ENCODE results near the gene KRT85. TPM values are rescaled to one million over a fixed set of nuclear protein-coding genes. Genes with fewer than 3 reads are reported as not detected.

The KRT85 gene
- total and polyA plus RNA-seq, 2 of the 13 experiments (the other 11 are each of a cell fraction or from before 2014, with no cell fraction given): not detected

DNA sequence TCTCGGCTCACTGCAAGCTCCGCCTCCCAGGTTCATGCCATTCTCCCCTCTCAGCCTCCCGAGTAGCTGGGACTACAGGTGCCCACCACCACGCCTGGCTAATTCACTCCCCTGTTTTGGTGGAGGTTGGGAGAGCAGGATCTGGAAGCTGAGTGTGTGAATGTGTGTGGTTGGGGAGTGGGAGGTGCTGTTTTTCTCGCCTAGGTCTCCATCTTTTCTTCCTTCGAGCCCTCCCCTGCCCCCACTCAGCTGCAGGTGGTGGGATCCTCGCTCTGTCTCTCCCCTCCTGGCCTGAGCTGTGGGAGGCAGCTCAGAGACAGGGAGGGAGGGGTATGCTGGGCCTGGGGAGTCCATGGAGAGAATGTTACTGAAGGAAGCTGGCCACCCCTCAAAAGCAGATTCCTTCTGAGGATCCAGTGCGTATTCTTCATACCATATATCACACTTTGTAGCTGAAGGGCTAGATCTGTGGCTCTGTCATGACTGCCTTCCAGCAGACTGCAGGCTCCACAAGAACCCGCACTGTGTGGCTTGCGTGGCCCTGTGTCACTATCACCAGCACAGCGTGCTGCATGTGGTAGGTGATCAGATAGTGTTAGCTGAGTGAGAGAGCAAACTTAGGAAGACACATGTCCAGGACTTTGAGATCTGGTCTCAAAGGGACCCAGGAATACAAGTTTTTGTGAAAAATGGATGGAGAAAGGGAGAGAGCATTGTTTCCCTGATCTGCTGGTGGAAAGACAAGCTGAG is 48.9 kb downstream of the KRT85 start:
- no peak overlapping the region for H3K9ac ChIP-seq (ENCODE audit: insufficient read depth, low read depth, low read length)
- H3K27ac ChIP-seq (ENCODE audit: extremely low read length, insufficient read depth, low read length): no peak overlapping the region
- no peak overlapping the region for H3K4me3 ChIP-seq (replicated peaks in 1 of 3; ENCODE audit: insufficient read depth in 1 of 3, low read depth in 2 of 3, low read length in 3 of 3)
- in situ Hi-C loops (cut with HindIII; ENCODE audit: extremely low pct_ligation_motif_present, low pct_unique_long_range_greater_than_20kb) (no loop called here), intact Hi-C loops (cut with micrococcal nuclease; ENCODE audit: unreplicated experiment) (no loop called here)
- TF ChIP-seq, protein P1, sequence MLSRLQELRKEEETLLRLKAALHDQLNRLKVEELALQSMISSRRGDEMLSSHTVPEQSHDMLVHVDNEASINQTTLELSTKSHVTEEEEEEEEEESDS (CRISPR knock-in tag; IDR thresholded peaks at IDR 0.05; ENCODE audit: borderline replicate concordance): no peak
- TF ChIP-seq, protein P2, sequence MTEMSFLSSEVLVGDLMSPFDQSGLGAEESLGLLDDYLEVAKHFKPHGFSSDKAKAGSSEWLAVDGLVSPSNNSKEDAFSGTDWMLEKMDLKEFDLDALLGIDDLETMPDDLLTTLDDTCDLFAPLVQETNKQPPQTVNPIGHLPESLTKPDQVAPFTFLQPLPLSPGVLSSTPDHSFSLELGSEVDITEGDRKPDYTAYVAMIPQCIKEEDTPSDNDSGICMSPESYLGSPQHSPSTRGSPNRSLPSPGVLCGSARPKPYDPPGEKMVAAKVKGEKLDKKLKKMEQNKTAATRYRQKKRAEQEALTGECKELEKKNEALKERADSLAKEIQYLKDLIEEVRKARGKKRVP (CRISPR knock-in tag; IDR thresholded peaks at IDR 0.05): no peak
- TF ChIP-seq ZNF790 (CRISPR knock-in tag; IDR thresholded peaks at IDR 0.05; ENCODE audit: borderline replicate concordance): no peak
- H3K4me1 ChIP-seq (ENCODE audit: insufficient read depth, low read length): no peaks in the 10 kb centered on the region
- 4% methylated on average over 10 of the region's 11 CpGs for WGBS (ENCODE audit: low lambda C conversion rate)
- DNase-seq (ENCODE audit: low spot score) (no peak), FAIRE-seq (no peak), ATAC-seq (no peak)
- BruUV-seq (replicated peaks): no TSS peak
- ChIA-PET POLR2A (no interaction called here), CTCF (ENCODE audit: low intra/inter-chr PET ratio, low total read pairs) (no interaction called here)
- H2AFZ ChIP-seq (ENCODE audit: low read length): no peak overlapping the region
- no peak overlapping the region for H3K4me2 ChIP-seq (ENCODE audit: low read depth, low read length)
- H4K20me1 ChIP-seq (ENCODE audit: insufficient read depth, low read length): no peaks in the 10 kb centered on the region
- H3K79me2 ChIP-seq (ENCODE audit: insufficient read depth, low read length): no peaks in the 10 kb centered on the region
- peaks cover 15 to 66% of the 10 kb centered on the region in 2 experiments; a peak in 4 of 5 replicates for H3K27me3 ChIP-seq (ENCODE audit: control insufficient read depth in 1 of 2, insufficient read depth in 2 of 2, low read length in 2 of 2)
- H3K36me3 ChIP-seq (replicated peaks in 1 of 2; ENCODE audit: control insufficient read depth in 1 of 2, insufficient read depth in 2 of 2, low read length in 2 of 2): no peaks in the 10 kb centered on the region
- H3K9me3 ChIP-seq (ENCODE audit: low read length): no peaks in the 10 kb centered on the region

DNA sequence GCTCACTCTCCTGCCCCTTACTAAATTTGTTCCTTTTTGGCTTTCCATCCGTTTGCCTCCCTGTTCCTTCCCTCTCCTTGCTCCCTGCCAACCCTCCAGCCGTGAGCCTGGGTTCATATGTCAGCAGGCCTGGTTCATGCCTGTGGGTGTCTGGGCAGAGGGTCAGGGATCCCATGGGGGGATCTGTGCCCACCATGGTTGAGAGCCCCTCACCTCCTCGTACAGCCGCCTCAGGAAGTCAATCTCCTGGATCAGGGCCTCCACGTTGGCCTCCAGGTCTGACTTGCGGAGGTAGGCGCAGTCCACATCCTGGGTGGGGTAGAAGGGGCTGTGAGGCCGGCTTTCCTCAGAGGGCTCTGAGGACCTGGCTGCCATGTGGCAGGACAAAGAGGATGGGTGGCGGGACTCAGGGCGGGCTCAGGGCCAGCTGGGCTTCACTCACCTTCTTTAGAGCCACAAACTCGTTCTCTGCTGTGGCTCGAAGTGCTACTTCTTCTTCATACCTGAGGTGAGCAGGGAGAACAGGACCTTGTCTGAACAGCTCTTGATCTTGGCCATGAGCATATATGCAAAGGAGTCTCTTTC is 49.7 kb downstream of the KRT85 start:
- Histone ChIP-seq H3K79me2 (ENCODE audit: insufficient read depth, low read length) (no peaks in the 10 kb centered on the region), H3K36me3 (replicated peaks in 1 of 2; ENCODE audit: control insufficient read depth in 1 of 2, insufficient read depth in 2 of 2, low read length in 2 of 2) (no peaks in the 10 kb centered on the region), H3K4me1 (ENCODE audit: insufficient read depth, low read length) (peaks cover 3% of the 10 kb centered on the region), H3K4me2 (ENCODE audit: low read depth, low read length) (no peak overlapping the region), H3K27me3 (ENCODE audit: control insufficient read depth in 1 of 2, insufficient read depth in 2 of 2, low read length in 2 of 2) (peaks cover 14 to 59% of the 10 kb centered on the region in 2 experiments; a peak in 4 of 5 replicates), H3K9ac (ENCODE audit: insufficient read depth, low read depth, low read length) (no peak overlapping the region), H3K4me3 (replicated peaks in 1 of 3; ENCODE audit: insufficient read depth in 1 of 3, low read depth in 2 of 3, low read length in 3 of 3) (no peak overlapping the region), H4K20me1 (ENCODE audit: insufficient read depth, low read length) (no peaks in the 10 kb centered on the region), H3K9me3 (ENCODE audit: low read length) (no peaks in the 10 kb centered on the region), H2AFZ (ENCODE audit: low read length) (no peak overlapping the region), H3K27ac (ENCODE audit: extremely low read length, insufficient read depth, low read length) (no peak overlapping the region)
- 29% methylated on average over 8 of the region's 12 CpGs for WGBS (ENCODE audit: low lambda C conversion rate)
- FAIRE-seq: no peak
- in situ Hi-C loops (cut with HindIII; ENCODE audit: extremely low pct_ligation_motif_present, low pct_unique_long_range_greater_than_20kb) (no loop called here), intact Hi-C loops (cut with micrococcal nuclease; ENCODE audit: unreplicated experiment) (no loop called here)
- ChIA-PET CTCF (ENCODE audit: low intra/inter-chr PET ratio, low total read pairs) (no interaction called here), POLR2A (no interaction called here)
- no peak for ATAC-seq
- TF ChIP-seq PPARG (CRISPR knock-in tag; conservative IDR thresholded peaks at IDR 0.05): no peak
- TF ChIP-seq ZC3H4 (CRISPR knock-in tag; IDR thresholded peaks at IDR 0.05; ENCODE audit: borderline replicate concordance): no peak
- no peak for TF ChIP-seq KDM5A (IDR thresholded peaks at IDR 0.05; ENCODE audit: borderline replicate concordance, low read length)
- TF ChIP-seq ZNF83 (CRISPR knock-in tag; IDR thresholded peaks at IDR 0.05; ENCODE audit: borderline replicate concordance): no peak
- TF ChIP-seq ZNF747 (CRISPR knock-in tag; IDR thresholded peaks at IDR 0.05; ENCODE audit: borderline replicate concordance): no peak
- TF ChIP-seq, protein P3, sequence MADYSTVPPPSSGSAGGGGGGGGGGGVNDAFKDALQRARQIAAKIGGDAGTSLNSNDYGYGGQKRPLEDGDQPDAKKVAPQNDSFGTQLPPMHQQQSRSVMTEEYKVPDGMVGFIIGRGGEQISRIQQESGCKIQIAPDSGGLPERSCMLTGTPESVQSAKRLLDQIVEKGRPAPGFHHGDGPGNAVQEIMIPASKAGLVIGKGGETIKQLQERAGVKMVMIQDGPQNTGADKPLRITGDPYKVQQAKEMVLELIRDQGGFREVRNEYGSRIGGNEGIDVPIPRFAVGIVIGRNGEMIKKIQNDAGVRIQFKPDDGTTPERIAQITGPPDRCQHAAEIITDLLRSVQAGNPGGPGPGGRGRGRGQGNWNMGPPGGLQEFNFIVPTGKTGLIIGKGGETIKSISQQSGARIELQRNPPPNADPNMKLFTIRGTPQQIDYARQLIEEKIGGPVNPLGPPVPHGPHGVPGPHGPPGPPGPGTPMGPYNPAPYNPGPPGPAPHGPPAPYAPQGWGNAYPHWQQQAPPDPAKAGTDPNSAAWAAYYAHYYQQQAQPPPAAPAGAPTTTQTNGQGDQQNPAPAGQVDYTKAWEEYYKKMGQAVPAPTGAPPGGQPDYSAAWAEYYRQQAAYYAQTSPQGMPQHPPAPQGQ (CRISPR knock-in tag; IDR thresholded peaks at IDR 0.05; ENCODE audit: borderline replicate concordance): no peak
- no peak for TF ChIP-seq STAT5B (CRISPR knock-in tag; IDR thresholded peaks at IDR 0.05)
- DNase-seq (ENCODE audit: low spot score): no peak
- no TSS peak for BruUV-seq (replicated peaks)
